Measurements from ENCODE around the gene LMX1A. TPM values are rescaled to one million over a fixed set of nuclear protein-coding genes. Genes with fewer than 3 reads are reported as not detected.

The LMX1A gene
- total and polyA plus RNA-seq, 2 experiments from 2014 or later = not detected

- TF ChIP-seq STAT1 (IDR thresholded peaks at IDR 0.05; ENCODE audit: unreplicated experiment) = no peak
- TF ChIP-seq ZNF462 (CRISPR knock-in tag; IDR thresholded peaks at IDR 0.05) = no peak
- no peak for TF ChIP-seq REST (IDR thresholded peaks at IDR 0.05; ENCODE audit: unreplicated experiment)
- TF ChIP-seq CREB1 (CRISPR knock-in tag; IDR thresholded peaks at IDR 0.05; ENCODE audit: low read depth) = no peak
- no peak for TF ChIP-seq ZNF331 (CRISPR knock-in tag; IDR thresholded peaks at IDR 0.05; ENCODE audit: low read depth)
- TF ChIP-seq POLR2AphosphoS5 (IDR thresholded peaks at IDR 0.05; ENCODE audit: low read depth) = no peak
- no peak for TF ChIP-seq JUNB (IDR thresholded peaks at IDR 0.05; ENCODE audit: unreplicated experiment)
- no peak for TF ChIP-seq CTCF (conservative IDR thresholded peaks at IDR 0.05; ENCODE audit: low read depth in 2 of 2)
- no peak for TF ChIP-seq EZH2 (IDR thresholded peaks at IDR 0.05; ENCODE audit: low read depth, unreplicated experiment)
- TF ChIP-seq EZH2phosphoT487 (IDR thresholded peaks at IDR 0.05; ENCODE audit: unreplicated experiment) = no peak
- no peak for TF ChIP-seq NANOG (IDR thresholded peaks at IDR 0.05; ENCODE audit: borderline replicate concordance)
- TF ChIP-seq ETS1 (IDR thresholded peaks at IDR 0.05) = no peak
- no peak for TF ChIP-seq ZNF114 (CRISPR knock-in tag; IDR thresholded peaks at IDR 0.05)
- Histone ChIP-seq H3K36me3 (ENCODE audit: insufficient read depth) (no peaks in the 10 kb centered on the region), H4K20me1 (replicated peaks; ENCODE audit: insufficient read depth) (no peaks in the 10 kb centered on the region), H3K4me1 (ENCODE audit: insufficient read depth) (peaks cover 22% of the 10 kb centered on the region), H3K4me3 (no peak overlapping the region), H3K79me2 (replicated peaks; ENCODE audit: insufficient read depth) (no peaks in the 10 kb centered on the region), H3K9me2 (ENCODE audit: insufficient read depth) (no peaks in the 10 kb centered on the region; the same call in 1 of the 2 replicates), H2AFZ (peak overlapping the region; percentile 76), H3K27me3 (ENCODE audit: insufficient read depth) (no peaks in the 10 kb centered on the region), H3K27ac (ENCODE audit: low read depth) (no peak overlapping the region), H3K4me2 (peak overlapping the region; percentile 34; the same call in 1 of the 2 replicates), H3F3A (replicated peaks; ENCODE audit: low read depth) (no peaks in the 10 kb centered on the region)
- no peak overlapping the region for H3K27ac Mint-ChIP-seq
- DNase-seq (ENCODE audit: low spot score) = peak; percentile 34
- ATAC-seq = peak; percentile 62
- H3K9me3 Mint-ChIP-seq = no peaks in the 10 kb centered on the region
- no peaks in the 10 kb centered on the region for H3K36me3 Mint-ChIP-seq (ENCODE audit: low read depth)
- H3K27me3 Mint-ChIP-seq (ENCODE audit: insufficient read depth, low read depth, poor library complexity) = peaks cover 5% of the 10 kb centered on the region
- H3K4me3 Mint-ChIP-seq = no peak overlapping the region
- peaks cover 24% of the 10 kb centered on the region for H3K4me1 Mint-ChIP-seq
These were observed 76.6 kb downstream of the LMX1A start for GRCh38 chr1:165279882-165280281.

Measured in GM23338 (cell line).